Stimulated activated memory B cell treated with anti-CD40 and anti-IgM and Interleukin-4, amounts not matched to agents 10 μg/mL and 1 μg/mL and 100 μg/mL, for 72 hours (primary cell): Measurements from ENCODE around the gene ARHGEF19.
"Not testable (repeated sequence)": the region's sequence is repeated elsewhere in the genome, so short reads cannot be mapped to it uniquely, and the experiment has no call there.

Source experiments
- ATAC-seq: fragments of 150-1000 bp; cut with Tn5 transposase; 2 replicates; pipeline ENCODE4 v1.10.0; 2021
- H3K27ac Mint-ChIP-seq: one replicate; pipeline ENCODE4 v1.8.0; 2022; ENCODE audit warnings: mild to moderate bottlenecking, mixed read lengths
- H3K27me3 Mint-ChIP-seq: one replicate; pipeline ENCODE4 v1.8.0; 2022; ENCODE audit warnings: mixed read lengths
- H3K36me3 Mint-ChIP-seq: one replicate; pipeline ENCODE4 v1.8.0; 2022; ENCODE audit warnings: mixed read lengths
- H3K4me1 Mint-ChIP-seq: one replicate; pipeline ENCODE4 v1.8.0; 2022; ENCODE audit warnings: mixed read lengths
- H3K4me3 Mint-ChIP-seq: one replicate; pipeline ENCODE4 v1.8.0; 2022; ENCODE audit warnings: mild to moderate bottlenecking, moderate library complexity, mixed read lengths
- H3K9me3 Mint-ChIP-seq: one replicate; pipeline ENCODE4 v1.8.0; 2022; ENCODE audit warnings: mixed read lengths

The ARHGEF19 gene

DNA sequence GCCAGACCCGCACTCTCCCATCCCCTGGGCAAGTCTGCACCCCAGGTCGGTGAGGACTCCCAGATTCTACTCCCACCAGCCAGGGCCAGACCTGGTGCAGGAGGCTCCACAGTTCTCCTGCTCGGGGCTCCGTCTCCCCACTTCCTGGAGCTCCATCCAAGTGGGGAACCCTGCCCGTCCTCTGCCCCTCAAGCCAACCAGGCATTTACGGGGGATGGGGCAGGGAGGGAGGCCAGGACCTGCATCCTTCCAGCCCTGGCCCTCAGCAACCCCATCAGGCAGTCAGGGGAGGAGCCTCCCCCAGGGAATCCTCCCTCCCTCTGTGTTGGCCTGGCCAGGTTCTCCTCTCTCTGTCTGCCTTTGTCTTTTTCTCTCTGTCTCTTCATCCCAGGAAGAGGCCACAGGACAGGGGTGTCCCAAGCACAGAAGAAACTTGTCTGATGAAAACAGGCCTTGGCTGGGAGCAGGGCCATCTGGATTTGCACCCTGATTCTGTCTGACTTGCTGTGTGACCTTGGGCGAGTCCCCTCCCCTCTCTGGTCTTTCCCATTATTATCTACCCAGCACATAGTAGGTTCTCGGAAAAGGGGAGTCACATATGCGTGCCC, 38.1 kb downstream of the ARHGEF19 start:
- Mint-ChIP-seq H3K4me3 (no peak overlapping the region), H3K27me3 (peaks cover 79% of the 10 kb centered on the region), H3K9me3 (no peaks in the 10 kb centered on the region), H3K27ac (no peak overlapping the region), H3K36me3 (no peaks in the 10 kb centered on the region), H3K4me1 (peaks cover 10% of the 10 kb centered on the region)
- no peak for ATAC-seq

GRCh38 chr1:16173447-16174260, 38.8 kb downstream of the ARHGEF19 start:
- no peak for ATAC-seq
- Mint-ChIP-seq H3K27me3 (peaks cover 76% of the 10 kb centered on the region), H3K4me1 (peaks cover 17% of the 10 kb centered on the region), H3K9me3 (no peaks in the 10 kb centered on the region), H3K27ac (no peak overlapping the region), H3K36me3 (no peaks in the 10 kb centered on the region), H3K4me3 (no peak overlapping the region)

DNA sequence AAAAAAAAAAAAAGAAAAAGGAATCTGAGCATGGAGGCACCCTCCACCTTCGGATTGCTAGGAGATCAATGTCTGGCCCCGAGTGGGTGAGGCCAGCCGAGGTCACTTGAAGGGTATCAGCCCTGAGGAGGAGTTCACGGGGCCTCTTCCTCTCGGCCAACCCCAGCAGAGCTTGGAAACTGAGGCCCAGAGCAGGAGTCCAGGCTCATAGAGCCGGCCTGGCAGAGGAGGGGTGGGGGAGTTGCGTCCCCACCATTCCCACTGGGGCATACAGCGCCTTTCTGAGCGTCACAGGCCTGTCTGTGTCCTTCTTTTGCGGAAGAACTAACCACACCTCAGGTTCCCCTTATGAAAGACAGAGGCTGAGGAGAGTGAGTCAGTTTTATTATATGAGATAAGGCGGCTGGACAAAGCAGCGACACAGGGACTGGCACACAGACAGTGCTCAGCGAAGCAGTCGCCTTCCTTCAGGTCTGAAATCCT, 39.4 kb downstream of the ARHGEF19 start:
- no peaks in the 10 kb centered on the region for H3K36me3 Mint-ChIP-seq

GRCh38 chr1:16172218-16172830, 40.1 kb downstream of the ARHGEF19 start:
- H3K4me3 Mint-ChIP-seq = no peak overlapping the region

More for the DNA sequence above, 39.4 kb downstream of the ARHGEF19 start:
- H3K4me1 Mint-ChIP-seq = peaks cover 24% of the 10 kb centered on the region
- no peak overlapping the region for H3K4me3 Mint-ChIP-seq
- H3K27ac Mint-ChIP-seq = no peak overlapping the region
- peaks cover 69% of the 10 kb centered on the region for H3K27me3 Mint-ChIP-seq
- no peak for ATAC-seq
- H3K9me3 Mint-ChIP-seq = no peaks in the 10 kb centered on the region

GRCh38 chr1:16171314-16172151, 40.9 kb downstream of the ARHGEF19 start:
- H3K36me3 Mint-ChIP-seq = no peaks in the 10 kb centered on the region
- H3K27me3 Mint-ChIP-seq = peaks cover 54% of the 10 kb centered on the region
- no peaks in the 10 kb centered on the region for H3K9me3 Mint-ChIP-seq
- H3K4me3 Mint-ChIP-seq = no peak overlapping the region
- no peak for ATAC-seq
- peaks cover 26% of the 10 kb centered on the region for H3K4me1 Mint-ChIP-seq
- H3K27ac Mint-ChIP-seq = no peak overlapping the region

More at GRCh38 chr1:16172218-16172830, 40.1 kb downstream of the ARHGEF19 start:
- H3K27ac Mint-ChIP-seq = no peak overlapping the region
- peaks cover 62% of the 10 kb centered on the region for H3K27me3 Mint-ChIP-seq
- H3K4me1 Mint-ChIP-seq = peaks cover 26% of the 10 kb centered on the region
- no peak for ATAC-seq
- no peaks in the 10 kb centered on the region for H3K36me3 Mint-ChIP-seq
- no peaks in the 10 kb centered on the region for H3K9me3 Mint-ChIP-seq

DNA sequence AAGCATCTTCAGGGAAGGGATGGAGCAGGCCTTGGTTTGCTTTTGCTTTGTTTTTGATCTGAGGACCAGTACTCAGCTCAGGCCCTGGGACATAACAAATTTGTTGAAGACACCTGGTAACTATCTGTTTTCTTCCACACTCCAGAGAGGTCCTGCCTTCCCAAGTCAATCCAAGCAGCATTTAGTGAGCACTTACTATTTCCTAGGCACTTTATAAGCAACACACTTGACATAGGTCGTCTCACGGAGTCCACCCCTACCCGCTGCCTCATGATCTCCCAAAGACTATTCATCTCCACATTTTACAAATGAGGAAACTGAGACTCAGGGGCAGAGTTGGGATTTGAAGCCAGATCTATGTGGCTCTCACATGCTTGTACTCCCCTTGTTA, 42.2 kb downstream of the ARHGEF19 start:
- peaks cover 26% of the 10 kb centered on the region for H3K4me1 Mint-ChIP-seq
- ATAC-seq = no peak
- H3K27ac Mint-ChIP-seq = no peak overlapping the region
- H3K36me3 Mint-ChIP-seq = no peaks in the 10 kb centered on the region
- no peak overlapping the region for H3K4me3 Mint-ChIP-seq
- no peaks in the 10 kb centered on the region for H3K9me3 Mint-ChIP-seq
- peaks cover 45% of the 10 kb centered on the region for H3K27me3 Mint-ChIP-seq

GRCh38 chr1:16168622-16169360, 43.7 kb downstream of the ARHGEF19 start:
- peaks cover 31% of the 10 kb centered on the region for H3K27me3 Mint-ChIP-seq
- no peaks in the 10 kb centered on the region for H3K36me3 Mint-ChIP-seq
- peak; percentile 49 for ATAC-seq
- H3K4me1 Mint-ChIP-seq = peaks cover 38% of the 10 kb centered on the region
- peak overlapping the region; percentile 55 for H3K27ac Mint-ChIP-seq
- no peaks in the 10 kb centered on the region for H3K9me3 Mint-ChIP-seq
- H3K4me3 Mint-ChIP-seq = peak overlapping the region; percentile 76

DNA sequence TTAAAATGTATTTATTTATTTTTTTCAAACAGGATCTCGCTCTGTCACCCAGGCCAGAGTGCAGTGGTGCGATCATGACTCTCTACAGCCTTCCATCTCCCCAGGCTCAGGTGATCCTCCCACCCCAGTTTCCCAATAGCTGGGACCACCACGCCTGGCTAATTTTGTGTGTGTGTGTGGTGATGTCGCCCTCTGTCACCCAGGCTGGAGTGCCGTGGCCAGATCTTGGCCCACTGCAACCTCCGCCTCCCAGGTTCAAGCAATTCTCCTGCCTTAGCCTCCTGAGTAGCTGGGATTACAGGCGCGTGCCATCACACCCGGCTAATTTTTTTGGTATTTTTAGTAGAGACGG, 44.3 kb downstream of the ARHGEF19 start:
- Mint-ChIP-seq H3K27ac (peak overlapping the region; percentile 55), H3K27me3 (peaks cover 24% of the 10 kb centered on the region), H3K4me3 (peak overlapping the region; percentile 76), H3K4me1 (peaks cover 35% of the 10 kb centered on the region)
- not testable (repeated sequence) for ATAC-seq, H3K36me3 Mint-ChIP-seq, H3K9me3 Mint-ChIP-seq

DNA sequence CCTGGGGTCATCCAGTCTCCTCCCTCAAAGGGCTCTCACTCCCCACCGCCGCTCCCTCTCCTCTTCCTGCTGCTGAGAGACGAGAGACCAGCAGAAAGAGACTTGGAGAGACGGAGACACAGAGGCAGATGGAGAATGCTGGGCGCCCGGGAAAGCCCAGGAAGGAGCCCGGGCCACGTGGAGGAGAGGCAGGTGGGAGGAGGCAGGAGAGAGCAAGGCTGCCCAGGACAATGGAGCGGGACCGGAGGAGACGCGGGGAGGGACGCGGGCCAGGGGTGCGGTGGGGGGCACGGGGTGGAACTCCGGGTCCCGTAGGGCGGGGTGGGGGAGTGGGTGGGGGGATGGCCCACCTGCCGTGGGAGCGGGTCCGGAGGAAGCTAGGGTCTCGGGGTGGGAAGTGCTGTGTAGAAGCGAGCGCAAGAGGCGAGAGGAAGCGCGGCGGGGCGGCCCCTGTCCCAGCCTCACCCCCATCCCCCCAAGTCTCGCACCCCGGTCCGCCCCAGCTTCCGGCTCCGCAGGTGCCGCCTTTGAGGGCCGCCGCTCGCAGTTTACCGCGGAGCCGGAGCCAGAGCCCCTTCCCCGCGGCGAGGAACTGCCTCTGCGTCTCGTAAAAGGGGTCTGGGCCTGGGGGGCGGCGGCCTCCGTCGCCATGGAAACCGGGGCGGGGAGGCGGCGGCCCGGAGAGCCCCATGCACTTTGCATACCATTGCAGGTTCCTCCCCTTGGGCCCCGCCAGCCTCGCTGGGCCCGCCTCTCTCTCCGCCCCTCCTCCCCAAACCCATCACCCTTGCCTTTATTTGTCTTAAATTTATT, 44.9 kb downstream of the ARHGEF19 start:
- no peaks in the 10 kb centered on the region for H3K36me3 Mint-ChIP-seq
- peaks cover 20% of the 10 kb centered on the region for H3K27me3 Mint-ChIP-seq
- H3K4me3 Mint-ChIP-seq = peak overlapping the region; percentile 77
- H3K4me1 Mint-ChIP-seq = peaks cover 41% of the 10 kb centered on the region
- peak overlapping the region; percentile 55 for H3K27ac Mint-ChIP-seq
- H3K9me3 Mint-ChIP-seq = no peaks in the 10 kb centered on the region
- peak; percentile 85 for ATAC-seq

- Mint-ChIP-seq H3K27me3 (peaks cover 9% of the 10 kb centered on the region), H3K9me3 (no peaks in the 10 kb centered on the region), H3K36me3 (no peaks in the 10 kb centered on the region), H3K27ac (peak overlapping the region; percentile 5), H3K4me3 (no peak overlapping the region), H3K4me1 (peaks cover 44% of the 10 kb centered on the region)
- ATAC-seq = no peak
These were observed 46.3 kb downstream of the ARHGEF19 start for GRCh38 chr1:16166117-16166516.

DNA sequence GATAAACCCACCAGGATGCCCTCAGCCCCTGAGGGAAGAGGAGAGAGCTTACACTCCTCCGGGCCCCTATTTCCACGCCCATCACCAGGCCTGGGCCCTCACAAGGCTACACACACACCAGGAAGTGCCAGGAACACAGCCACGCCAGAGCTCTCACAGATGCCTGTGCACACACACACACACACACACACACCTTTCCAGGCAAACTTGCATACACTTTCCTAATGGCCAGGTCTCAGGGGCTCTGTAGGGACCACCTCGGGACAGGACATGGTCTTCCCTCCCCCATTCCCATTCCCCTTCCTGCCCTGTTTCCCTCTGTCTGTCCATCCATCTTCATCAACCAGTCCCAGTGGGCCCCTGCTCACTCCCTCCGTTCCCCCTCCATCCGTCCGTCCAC, 46.9 kb downstream of the ARHGEF19 start:
- no peaks in the 10 kb centered on the region for H3K9me3 Mint-ChIP-seq
- H3K27me3 Mint-ChIP-seq = peaks cover 3% of the 10 kb centered on the region
- H3K4me3 Mint-ChIP-seq = no peak overlapping the region
- ATAC-seq = no peak
- H3K36me3 Mint-ChIP-seq = no peaks in the 10 kb centered on the region
- peak overlapping the region; percentile 5 for H3K27ac Mint-ChIP-seq
- H3K4me1 Mint-ChIP-seq = peaks cover 44% of the 10 kb centered on the region

DNA sequence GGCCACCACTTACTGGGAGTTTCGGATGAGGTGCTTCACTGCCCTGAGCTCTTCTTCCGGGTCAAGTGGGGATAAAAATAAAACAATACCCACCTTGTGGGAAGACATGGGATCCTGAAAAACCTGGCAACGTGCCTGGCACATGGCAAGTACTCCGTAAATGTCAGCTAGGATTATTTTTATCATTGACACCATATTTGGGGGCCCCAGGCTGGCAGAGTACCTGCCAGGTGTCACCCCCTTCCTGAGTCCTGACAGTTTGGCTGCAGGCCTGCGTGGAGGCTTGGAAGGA, 47.4 kb downstream of the ARHGEF19 start:
- Mint-ChIP-seq H3K4me3 (no peak overlapping the region), H3K27me3 (no peaks in the 10 kb centered on the region), H3K4me1 (peaks cover 44% of the 10 kb centered on the region), H3K27ac (no peak overlapping the region), H3K9me3 (no peaks in the 10 kb centered on the region), H3K36me3 (no peaks in the 10 kb centered on the region)
- no peak for ATAC-seq

DNA sequence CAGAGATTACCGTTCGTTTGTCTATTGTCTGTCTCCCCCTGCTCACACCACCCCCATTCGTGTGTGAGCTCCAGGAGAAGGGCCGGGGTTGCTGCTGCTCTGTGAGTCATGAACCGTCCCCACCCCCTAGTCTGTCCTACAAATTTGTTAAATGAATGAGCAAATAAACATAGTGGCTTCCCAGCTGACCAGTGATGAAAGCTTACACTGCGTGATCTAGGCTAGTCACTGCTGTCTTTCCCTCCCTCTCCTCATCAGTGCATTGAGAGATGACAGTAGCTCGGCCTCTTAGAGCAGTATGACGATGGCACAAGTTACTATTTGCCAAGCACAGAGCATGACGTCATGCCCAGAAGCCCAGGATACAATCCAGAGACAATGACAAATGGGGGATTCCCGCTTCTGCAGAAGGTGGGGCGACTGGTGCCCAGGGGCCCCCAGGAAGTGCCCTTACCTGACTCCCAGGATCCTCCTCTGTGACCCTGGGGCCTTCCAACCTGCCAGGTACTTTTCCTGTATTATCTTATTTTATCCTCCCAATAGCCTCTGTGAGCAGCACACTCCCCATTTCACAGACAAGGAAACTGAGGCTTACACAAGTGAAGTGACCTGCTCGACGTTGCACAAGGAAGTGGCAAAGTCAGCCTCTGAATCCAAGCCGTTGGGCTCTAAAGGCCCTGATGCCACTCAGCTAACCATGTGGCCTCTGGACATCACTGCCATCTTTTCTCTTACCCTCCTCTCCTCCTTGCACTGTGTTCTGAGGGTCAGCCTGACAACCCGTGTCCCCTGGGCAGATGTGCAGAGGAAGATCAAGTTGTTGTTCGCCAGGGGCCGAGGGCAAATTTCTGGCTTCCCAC, 48.0 kb downstream of the ARHGEF19 start:
- no peaks in the 10 kb centered on the region for H3K36me3 Mint-ChIP-seq
- H3K4me3 Mint-ChIP-seq = no peak overlapping the region
- ATAC-seq = no peak
- peaks cover 40% of the 10 kb centered on the region for H3K4me1 Mint-ChIP-seq
- no peaks in the 10 kb centered on the region for H3K9me3 Mint-ChIP-seq
- H3K27me3 Mint-ChIP-seq = no peaks in the 10 kb centered on the region
- H3K27ac Mint-ChIP-seq = no peak overlapping the region
